ENCODE results near the gene ATP6V1G1.

ATP6V1G1 gene

GRCh38 chr9:114643896-114644295 lies 56.3 kb downstream of the ATP6V1G1 start:
- no peak overlapping the region for H3K9ac ChIP-seq (ENCODE audit: low read depth, low read length)
- H3K4me3 ChIP-seq (ENCODE audit: low read depth, low read length), result no peak overlapping the region
- no peaks in the 10 kb centered on the region for H3K27me3 ChIP-seq (ENCODE audit: control insufficient read depth, insufficient read depth, low read length)
- peaks cover 14% of the 10 kb centered on the region for H3K36me3 ChIP-seq (ENCODE audit: control insufficient read depth, insufficient read depth, low read length)
- H3K4me1 ChIP-seq (ENCODE audit: control insufficient read depth, insufficient read depth, low read length), result no peaks in the 10 kb centered on the region
- no peaks in the 10 kb centered on the region for H3K9me3 ChIP-seq (ENCODE audit: control insufficient read depth, insufficient read depth, low read length)
